Vagina (tissue), 2 donors: ENCODE measurements around the gene NEB.

ENCODE experiments used
- POLR2A ChIP-seq, 2 donors: fragments of 450-650 bp; IDR thresholded peaks; one replicate each; pipeline ENCODE4 v1.6.1; 2017; ENCODE audit warnings: antibody characterized with exemption in 2 of 2, mild to moderate bottlenecking in 2 of 2, moderate library complexity in 2 of 2
- TF ChIP-seq, protein P1 (sequence below), 3 experiments: fragments of 450-650 bp in 2 of 3; fragments of 200-600 bp in 1 of 3; sonication (generic) in 1 of 3; IDR thresholded peaks; one replicate each; pipeline ENCODE4 v1.5.1; 2017 to 2019; ENCODE audit warnings: antibody characterized with exemption in 3 of 3, mild to moderate bottlenecking in 2 of 3, moderate library complexity in 2 of 3

DNA sequence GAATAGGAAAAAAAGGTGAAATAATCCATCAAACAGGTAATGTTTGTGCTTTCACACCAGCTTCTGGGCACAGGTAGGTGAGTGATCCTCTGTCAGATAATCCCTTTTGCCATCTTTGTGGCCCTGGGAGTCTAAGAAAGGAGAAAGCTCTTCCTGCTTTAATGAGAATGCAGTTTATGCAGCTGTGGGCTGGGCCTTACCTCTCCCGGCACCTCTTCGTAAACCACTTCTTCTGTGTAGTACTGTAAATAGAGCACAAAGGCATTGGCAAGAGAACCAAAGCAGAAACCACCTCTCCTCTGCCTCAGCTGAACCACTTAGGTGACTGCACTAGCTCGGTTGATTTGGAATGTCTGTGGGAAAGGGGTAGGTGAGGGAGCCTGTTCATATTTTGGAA, 4.9 kb downstream of the NEB start:
- TF ChIP-seq, protein P1, sequence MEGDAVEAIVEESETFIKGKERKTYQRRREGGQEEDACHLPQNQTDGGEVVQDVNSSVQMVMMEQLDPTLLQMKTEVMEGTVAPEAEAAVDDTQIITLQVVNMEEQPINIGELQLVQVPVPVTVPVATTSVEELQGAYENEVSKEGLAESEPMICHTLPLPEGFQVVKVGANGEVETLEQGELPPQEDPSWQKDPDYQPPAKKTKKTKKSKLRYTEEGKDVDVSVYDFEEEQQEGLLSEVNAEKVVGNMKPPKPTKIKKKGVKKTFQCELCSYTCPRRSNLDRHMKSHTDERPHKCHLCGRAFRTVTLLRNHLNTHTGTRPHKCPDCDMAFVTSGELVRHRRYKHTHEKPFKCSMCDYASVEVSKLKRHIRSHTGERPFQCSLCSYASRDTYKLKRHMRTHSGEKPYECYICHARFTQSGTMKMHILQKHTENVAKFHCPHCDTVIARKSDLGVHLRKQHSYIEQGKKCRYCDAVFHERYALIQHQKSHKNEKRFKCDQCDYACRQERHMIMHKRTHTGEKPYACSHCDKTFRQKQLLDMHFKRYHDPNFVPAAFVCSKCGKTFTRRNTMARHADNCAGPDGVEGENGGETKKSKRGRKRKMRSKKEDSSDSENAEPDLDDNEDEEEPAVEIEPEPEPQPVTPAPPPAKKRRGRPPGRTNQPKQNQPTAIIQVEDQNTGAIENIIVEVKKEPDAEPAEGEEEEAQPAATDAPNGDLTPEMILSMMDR (IDR thresholded peaks at IDR 0.05), result no peak
- TF ChIP-seq POLR2A (IDR thresholded peaks at IDR 0.05), result no peak
